Endothelial cell of hepatic sinusoid (primary cell): Measurements from ENCODE around the gene ZBTB20.

Source experiments
- in situ Hi-C: cut with HindIII; loops from 2 replicates; pipeline ENCODE4 v1.10.0; 2017; ENCODE audit warnings: low sequenced_read_pairs

Gene ZBTB20

DNA sequence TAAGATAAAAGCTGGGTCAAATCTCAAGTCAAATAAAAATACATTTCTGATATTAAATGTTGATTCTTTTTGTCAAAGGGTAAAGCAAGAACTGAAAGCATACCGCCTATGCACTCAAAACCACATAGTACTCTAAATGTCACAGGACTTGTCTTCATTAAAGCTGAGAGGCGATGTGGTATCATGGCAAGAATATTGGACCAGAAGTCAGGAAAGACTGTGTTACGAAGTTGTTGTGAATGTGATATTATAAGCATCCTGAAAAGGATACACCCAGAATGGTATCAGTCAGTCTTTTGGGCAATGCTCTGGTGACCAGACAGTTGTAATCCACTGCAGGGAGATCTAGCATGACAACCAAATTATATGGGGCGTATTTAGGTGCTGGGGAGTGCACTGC is 819.4 kb downstream of the ZBTB20 start:
- in situ Hi-C loops, result no loop called here

DNA sequence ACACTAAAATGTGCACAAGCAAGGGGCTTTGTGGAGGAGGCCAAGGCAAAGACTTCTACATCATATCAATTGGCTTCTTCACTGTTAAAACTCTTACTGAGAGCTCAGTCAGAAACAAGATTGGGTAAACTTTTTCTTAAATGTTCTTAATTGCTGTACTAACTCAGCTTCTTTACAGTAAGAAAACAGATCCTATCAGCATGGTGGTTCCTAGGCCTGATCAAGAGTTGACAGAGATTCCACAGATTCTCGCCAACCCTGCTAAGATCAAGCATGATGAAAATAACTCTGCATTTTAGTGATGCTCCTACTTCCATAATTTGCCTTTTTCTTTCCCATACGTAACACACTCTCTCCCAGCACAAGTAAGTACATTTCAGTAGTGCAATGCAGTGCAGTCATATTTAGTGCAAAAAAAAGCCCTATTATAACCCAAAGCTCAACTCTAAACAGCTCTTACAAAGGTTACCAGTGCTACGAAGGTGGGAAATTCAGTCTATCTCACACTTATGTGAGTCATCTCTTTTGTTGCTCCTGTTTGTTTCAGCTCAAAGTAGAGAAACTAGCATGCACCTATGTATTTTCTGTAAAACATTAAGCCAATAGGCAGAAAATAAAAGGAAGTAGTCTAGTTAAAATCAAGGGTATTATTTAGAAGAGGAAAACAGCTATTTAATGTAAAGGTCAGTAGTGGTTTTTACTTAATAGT is 823.4 kb downstream of the ZBTB20 start:
- in situ Hi-C loops, result no loop called here

DNA sequence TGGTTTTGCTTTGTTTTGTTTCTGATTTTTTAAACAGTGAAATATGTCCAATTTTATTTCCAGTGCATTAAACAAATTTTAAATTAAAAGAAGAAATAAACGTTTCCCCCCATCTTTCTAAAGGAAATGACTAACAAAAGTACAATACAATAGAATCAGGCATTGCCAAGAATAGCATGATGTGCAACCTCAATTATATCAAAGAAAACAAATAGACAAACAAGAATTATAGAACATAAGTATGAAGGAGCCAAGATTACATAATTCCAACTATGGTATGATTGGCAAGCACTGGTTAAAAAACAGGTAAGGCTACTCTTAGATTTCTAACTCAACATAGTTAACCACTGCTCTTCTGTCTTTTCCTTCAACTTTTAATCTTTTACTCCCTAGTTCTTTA is 826.8 kb downstream of the ZBTB20 start:
- in situ Hi-C loops, result no loop called here

DNA sequence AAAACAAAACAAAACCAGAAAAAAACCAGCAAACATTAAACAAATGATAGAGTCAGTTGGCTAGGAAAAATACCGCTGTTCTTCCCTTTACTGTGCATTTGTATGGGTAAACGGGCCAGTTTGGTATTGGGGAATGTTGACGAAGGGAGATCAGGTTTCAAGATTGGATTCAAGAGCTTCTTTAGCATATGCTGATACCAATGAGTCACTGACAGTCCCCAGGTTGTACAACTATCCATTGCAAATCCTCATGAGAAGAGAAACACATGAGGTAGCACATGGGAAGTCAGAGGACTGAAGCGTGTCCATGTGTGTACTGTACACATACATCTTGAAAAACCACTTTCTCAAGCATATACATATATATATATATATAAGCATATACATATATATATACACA is 827.6 kb downstream of the ZBTB20 start:
- in situ Hi-C loops, result no loop called here

DNA sequence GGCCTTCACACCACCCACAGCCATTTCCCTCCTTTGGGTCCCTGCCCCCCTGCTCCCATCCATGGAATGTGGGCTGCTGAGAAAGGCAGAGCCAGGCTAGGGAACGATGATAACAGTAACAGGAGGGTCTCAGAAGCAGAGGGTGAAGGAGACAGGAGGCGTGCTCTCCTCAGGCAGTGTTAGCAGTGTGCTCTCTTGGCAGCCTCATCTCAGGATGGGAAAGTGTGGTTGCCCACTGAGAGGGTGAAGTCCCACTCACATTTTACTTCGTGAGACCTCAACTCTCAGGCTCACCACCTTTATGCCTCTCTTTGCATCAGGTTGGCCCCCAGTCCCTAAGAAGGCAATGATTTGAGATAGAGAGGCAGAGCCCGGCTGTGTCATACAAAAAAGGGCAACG is 828.8 kb downstream of the ZBTB20 start:
- in situ Hi-C loops, result no loop called here

DNA sequence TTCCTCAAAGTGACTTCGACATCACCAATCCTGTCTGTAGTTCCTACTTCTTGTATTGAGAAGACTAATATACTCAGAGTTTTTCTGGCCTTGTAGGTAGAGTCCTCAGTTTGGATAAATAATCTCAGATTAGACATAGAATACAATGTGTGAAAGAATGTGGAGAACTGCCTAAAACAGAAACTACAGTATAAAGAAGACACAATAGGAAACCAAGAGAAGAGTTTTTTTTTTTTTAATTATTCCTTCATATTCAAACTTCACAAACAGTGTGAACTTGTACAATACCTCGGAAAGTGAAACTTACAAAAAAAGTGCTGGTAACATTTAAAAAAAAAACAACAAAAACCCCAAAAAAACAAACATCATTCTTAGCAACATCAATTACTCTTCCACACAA is 832.8 kb downstream of the ZBTB20 start:
- in situ Hi-C loops, result no loop called here

DNA sequence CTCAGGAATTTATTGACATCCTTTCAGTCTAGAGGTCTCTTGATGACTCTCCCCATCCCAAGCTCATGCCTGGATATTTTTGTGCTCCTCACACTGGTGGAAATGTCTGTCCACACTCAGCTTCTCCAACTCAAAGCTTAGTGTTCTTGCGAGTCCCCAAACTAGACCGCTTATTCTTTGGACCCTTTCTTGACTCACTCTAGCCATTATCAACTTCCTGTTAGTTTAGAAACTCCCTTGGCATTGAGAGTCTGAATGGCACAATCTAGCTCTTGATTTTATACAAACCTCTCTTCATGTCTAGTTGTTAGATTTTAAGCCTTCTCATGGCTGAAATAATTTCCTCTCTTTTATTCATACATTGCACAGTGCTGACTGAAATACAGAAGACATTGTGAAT is 833.7 kb downstream of the ZBTB20 start:
- in situ Hi-C loops, result no loop called here

DNA sequence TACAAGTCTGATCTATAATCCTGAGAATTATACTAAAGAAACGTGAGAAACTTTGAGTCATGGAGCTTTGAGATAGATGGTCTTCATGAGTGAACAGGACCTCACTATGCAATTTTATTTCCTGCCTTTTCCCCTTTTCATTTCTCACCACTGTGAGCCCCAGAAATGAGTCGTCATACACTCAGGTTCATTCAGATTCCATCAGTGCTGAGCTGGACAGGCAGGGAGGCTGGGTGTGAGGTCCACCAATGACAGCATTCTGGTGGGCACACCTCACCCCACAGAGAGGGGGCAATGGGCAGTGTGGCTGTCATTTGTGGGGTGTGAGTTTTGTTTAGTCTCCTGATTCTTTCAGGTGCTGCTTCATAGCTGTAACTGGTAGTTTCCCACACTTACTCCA is 836.4 kb downstream of the ZBTB20 start:
- in situ Hi-C loops, result no loop called here

DNA sequence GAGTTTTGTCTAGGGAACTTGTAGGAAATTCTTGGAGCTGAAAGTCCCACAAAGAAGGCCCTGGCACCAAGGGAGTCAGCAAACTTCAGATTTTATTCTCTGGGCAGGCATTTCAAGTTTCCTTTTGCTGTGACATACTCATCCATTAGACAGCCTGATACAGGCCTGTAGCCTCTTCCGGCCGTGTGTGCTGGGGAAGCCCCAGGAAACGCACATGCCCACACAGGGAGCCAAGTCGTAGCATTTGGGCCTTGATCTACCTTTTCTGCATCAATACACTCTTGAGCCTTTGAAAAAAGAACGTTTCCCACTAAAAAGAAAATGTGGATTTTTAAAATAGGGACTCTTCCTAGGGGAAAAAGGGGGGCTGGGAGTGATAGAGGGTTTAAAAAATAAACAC is 838.3 kb downstream of the ZBTB20 start:
- in situ Hi-C loops, result no loop called here

DNA sequence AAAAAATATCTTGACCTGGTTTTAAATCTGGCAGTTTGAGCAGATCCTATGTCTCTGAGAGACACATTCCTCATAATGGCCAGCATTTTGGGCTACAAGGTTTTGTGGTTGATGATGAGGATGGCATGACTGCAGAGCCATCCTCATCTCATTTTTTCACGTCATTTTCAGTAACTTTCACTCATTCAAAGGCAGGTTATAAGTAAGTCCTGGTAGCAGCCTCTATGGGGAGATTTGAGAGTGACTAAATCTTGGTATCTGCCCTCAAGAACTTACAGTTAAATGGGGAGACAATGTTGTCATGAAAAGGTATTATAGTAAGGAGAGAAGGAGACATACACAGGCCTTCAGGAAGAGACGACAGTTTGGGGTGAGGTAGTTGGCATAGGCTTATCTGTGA is 838.7 kb downstream of the ZBTB20 start:
- in situ Hi-C loops, result no loop called here

DNA sequence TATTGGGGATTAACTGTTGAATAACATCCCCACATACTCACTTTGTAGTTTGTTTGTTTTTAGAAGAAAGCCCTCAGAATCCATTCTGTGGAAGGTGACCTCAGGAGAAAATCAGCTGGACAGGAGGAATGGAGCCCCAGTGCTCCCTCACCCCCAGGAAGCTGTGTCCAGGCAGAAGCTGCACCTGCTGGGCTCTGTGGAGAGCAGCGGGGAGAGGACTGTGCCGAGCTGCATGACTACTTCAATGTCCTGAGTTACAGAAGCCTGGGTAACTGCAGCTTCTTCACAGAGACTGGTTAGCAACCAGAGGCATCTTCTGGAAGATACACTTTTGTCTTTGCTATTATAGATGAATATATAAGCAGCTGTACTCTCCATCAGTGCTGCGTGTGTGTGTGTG is 839.3 kb downstream of the ZBTB20 start:
- in situ Hi-C loops, result no loop called here

DNA sequence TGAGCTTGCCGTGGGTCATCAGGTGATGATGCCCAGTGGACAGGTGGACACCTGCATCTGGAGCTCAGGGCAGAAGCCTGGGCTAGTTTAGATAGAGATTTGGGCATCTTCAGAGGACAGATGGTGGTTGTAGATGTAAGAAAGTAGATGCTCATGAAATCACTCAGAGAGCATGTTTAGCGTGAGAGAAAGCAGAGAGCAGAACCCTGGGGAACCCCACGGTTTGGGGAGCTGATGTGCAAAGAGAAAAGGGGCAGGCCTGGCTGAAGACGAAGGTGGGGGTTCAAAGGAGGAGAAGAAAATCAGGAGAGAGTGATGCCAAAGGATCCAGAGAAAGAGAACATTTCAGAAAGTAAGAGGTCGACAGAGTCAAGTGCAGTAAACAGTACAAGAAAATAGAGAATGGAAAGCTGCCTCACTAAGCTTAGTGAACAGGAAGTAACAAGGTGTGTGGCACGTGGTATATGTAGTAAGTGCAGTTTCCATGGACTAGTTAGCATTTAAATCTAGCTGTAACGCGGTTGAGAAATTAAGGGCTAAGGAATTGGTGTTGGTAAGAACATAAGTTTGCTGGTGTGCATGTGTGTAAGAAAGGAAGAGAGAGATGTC is 839.8 kb downstream of the ZBTB20 start:
- in situ Hi-C loops, result no loop called here

DNA sequence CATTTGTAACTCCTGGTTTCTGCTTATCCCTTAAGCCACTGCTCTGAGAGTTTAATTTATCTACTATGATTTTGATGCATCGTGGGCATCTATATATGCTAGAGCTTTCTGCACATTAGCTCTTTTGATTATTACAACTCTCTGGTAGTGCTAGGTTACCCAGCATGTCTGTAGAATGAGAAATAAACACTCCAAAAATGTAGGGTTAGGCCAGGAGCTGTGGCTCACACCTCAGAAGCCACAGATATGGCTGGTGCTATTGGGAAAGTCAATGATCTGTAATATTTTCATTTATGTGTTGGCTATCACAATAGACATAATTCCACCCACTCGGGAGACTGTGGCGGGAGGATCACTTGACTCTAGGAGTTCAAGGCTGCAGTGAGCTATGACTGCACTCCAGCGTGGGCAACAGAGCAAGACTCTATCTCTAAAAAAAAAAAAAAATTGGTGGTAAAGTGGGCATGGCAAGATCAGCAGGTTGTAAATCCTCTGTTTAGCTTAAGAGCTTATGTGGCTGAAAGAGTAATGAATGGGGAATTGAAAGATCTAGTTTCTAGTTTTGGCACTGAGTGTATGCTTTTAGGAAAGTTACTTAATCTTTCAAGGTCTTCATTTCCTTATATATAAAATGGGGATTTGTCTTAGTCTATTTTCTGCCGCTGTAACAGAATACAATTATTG is 847.0 kb downstream of the ZBTB20 start:
- in situ Hi-C loops, result no loop called here

DNA sequence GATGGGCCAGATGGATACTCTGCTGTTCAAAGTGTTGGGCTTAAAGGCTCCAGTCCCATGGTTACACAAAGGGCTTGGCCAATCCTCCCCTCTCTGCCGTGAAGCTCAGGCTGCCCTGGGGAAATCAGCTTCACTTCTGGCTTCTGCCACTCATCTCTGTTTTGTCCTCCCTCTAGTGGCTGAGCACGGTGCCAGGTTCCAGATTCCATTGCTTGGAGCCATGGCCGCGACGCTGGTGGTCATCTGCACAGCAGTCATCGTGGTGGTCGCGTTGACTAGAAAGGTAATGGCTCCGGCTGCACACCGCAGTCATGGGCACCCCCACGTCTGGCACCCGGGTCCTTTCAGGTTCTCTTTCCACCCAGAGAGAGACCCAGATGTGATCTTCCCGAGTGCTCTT is 847.7 kb downstream of the ZBTB20 start:
- in situ Hi-C loops, result no loop called here

DNA sequence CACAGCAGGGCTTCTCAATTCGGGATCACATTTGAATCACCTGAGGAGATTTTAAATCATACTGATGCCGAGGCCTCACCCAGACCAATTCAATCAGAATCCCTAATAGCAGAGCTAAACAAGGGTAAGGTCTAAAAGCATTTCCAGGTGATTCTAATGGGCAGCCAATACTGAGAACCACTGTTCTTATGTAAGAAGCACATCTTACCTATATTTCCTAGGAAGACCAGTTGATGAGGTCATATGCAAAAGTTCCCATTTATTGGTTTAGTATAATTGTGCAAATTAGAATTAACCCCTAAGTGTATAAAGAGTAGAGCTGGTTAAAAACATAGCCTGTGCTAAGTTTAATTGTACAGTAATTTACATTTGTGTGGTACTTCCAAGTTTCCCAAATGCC is 851.1 kb downstream of the ZBTB20 start:
- in situ Hi-C loops, result no loop called here

DNA sequence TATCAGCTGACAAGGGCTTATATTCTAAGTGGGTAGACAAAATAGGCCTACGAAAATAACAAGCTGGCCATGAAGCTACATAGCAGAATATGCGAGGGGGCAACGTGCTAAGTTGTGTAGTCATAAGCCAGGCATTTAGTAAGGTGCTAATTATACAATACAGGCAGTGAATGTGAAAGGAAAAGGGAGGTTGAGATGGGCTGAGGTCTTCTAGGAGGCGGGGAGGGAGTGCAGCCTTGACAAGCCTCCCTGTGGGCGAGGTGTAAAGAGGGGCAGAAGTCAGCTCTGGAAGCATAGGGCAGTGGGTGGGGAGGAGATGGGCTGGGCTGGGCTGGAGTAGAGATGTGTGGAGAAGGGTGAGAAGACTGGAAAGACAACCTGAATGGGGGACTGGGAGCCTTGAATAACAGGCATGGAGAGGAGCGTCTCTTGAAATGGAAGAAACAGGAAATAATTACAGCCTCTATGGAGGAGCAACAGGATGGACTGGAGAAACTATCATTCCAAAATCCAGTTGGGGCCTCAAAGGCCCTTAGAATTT is 852.1 kb downstream of the ZBTB20 start:
- in situ Hi-C loops, result no loop called here

DNA sequence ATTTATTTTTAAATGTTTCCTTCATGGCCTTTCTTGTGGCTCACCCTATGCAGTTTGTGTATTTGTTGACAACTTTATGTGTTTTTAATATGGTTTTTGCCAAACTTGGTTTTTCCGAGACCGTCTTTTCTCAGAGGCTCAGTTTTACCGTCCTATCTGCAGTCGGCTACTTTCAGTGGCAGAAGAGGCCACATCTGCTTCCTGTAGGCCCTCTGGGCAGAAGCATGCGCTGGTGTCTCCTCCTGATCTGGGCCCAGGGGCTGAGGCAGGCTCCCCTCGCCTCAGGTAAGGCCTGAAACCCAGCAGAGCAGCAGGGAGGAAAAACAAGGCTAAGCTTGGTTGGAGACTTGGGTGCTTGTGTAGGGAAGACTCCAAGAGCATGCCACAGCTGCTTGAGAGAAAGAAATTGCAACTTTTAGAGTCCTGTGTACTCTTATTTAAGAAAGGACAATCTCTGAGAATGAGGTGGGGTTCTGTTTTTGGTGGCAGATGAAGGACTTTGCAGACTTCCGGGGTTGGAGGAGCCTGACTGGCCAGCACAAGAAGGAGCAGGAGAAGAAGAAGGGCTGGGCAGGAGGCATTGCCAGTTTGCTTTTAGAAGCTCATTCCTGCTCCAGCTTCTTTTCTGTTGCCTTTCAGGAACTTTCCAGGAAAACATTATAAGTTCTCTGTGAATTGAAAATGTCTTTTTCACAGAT is 853.1 kb downstream of the ZBTB20 start, which contains the start of gene TIGIT:
Gene TIGIT, plus strand, starts transcription at position 191 of the 698 bp plus-strand sequence. Its CDS starts 34 bp downstream, at position 225.
- in situ Hi-C loops, result no loop called here

DNA sequence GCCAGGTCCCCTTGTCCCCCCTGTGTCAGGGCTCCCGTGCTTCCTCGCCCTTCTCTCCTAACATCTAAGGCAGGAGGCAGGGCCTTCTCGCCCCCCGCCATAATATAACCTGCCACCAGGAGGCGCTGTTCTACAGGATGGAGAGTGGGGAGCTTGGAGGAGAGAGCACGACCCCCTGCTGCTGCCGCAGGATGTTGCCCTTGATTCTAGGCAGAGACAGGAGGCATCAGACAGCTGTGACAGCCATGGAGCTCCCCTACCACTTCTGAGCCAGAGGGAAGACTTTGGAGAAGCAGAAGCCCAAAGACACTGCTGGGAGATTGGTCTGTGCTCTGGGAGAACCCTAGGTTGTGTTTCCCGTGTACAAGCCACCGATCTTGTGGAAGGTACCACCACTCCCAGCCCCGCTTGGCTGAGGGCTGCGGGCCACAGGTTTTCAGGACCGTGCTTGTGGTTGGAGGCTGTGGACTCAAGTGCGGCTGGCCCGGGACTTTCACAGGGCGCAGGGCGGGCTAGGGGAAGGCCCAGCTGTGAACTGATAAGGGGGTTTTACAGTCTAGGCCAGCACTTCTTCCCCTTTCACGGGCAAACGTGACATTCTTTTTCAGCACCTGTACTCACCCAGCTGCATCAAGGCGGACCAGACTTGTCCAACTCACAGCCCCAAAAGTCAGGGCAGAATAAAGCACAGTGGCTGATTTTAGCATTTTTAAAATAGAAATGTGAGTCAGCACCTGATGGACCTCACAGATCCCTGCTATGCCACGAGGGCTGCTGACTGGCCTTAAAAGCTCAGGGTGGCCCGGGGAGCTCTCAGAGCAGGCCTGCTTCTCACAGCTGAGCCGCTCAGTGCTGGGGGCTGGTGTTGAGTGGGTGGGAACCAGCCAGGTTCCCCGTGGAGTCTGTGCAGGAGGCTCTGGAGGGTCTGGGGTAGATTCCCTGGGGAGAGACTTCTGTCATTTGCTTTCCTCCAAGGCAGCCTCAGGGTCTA is 855.9 kb downstream of the ZBTB20 start:
- in situ Hi-C loops, result no loop called here

DNA sequence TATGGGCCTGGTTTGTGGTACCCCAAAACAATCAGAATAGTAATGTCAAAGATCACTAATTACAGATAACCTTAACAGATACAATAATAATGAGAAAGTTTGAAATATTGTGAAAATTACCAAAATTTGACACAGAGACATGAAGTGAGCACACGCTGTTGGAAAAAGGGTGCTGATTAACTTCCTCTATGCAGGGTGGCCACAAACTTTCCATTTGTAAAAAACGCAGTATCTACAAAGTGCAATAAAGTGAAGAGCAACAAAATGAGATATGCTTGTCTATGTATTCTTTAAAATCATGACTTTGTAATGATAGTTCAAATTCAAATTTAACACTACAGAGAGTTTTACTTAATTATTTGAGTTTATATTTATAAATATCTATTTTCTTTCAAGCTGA is 860.8 kb downstream of the ZBTB20 start:
- in situ Hi-C loops, result no loop called here

DNA sequence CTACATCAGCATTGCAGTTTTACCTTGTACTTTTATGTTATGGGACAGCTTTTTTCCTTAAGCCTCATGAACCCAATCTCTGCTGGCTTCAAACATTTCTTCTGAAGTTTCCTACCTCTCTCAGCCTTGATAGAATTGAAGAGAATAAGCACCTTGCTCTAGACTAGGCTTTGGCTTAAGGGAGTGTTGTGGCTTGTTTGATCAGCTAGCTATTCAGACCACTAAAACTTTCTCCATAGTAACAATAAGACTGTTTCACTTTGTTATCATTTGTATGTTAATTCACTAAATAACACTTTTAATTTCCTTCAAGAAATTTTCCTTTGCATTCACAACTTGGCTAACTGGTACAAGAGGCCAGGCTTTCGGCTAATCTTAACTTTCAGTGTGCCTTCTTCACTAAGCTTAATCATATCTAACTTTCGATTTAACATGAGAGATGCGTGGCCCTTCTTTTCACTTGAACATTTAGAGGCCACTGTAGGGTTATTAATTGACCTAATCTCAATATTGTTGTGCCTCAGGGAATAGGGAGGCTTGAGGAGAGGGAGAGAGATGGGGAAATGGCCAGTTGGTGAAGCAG is 861.3 kb downstream of the ZBTB20 start:
- in situ Hi-C loops, result no loop called here
